Kidney tubule cell (primary cell): ENCODE results near the gene CHKA.

Experiments
- DNase-seq: peaks from one replicate; pipeline ENCODE4 v3.0.0-alpha.2; 2018; ENCODE audit warnings: low spot score

CHKA gene

GRCh38 chr11:68044145-68044813 is 76.9 kb downstream of the CHKA start:
- DNase-seq, result no peak

- no peak for DNase-seq
Measured at GRCh38 chr11:68043349-68044144, 77.6 kb downstream of the CHKA start.

- DNase-seq, result no peak
Measured at GRCh38 chr11:68043029-68043348, 78.2 kb downstream of the CHKA start.

- DNase-seq, result no peak
Measured at GRCh38 chr11:68042219-68043028, 78.8 kb downstream of the CHKA start.

GRCh38 chr11:68041617-68042218 is 79.5 kb downstream of the CHKA start:
- no peak for DNase-seq

GRCh38 chr11:68040957-68041591 is 80.1 kb downstream of the CHKA start:
- no peak for DNase-seq

GRCh38 chr11:68040101-68040956 is 80.9 kb downstream of the CHKA start:
- DNase-seq, result peak; percentile 44

GRCh38 chr11:68039526-68040086 is 81.6 kb downstream of the CHKA start:
- no peak for DNase-seq

- DNase-seq, result peak; percentile 87
Measured at GRCh38 chr11:68038718-68039525, 82.3 kb downstream of the CHKA start, which contains the start of gene TCIRG1. Gene TCIRG1 (plus strand): TSS chr11:68039025. CDS start chr11:68041272, 2,247 bp downstream.

GRCh38 chr11:68038226-68038717 is 82.9 kb downstream of the CHKA start:
- no peak for DNase-seq

GRCh38 chr11:68037411-68038225 is 83.6 kb downstream of the CHKA start:
- DNase-seq, result no peak

- peak; percentile 53 for DNase-seq
Measured at GRCh38 chr11:68036717-68037239, 84.4 kb downstream of the CHKA start.

- DNase-seq, result no peak
Measured at GRCh38 chr11:68036141-68036716, 85.0 kb downstream of the CHKA start.

GRCh38 chr11:68035266-68035876 is 85.8 kb downstream of the CHKA start:
- no peak for DNase-seq

GRCh38 chr11:68033708-68034045 is 87.5 kb downstream of the CHKA start:
- DNase-seq, result no peak

GRCh38 chr11:68032997-68033707 is 88.0 kb downstream of the CHKA start:
- DNase-seq, result no peak

GRCh38 chr11:68032003-68032402 is 89.2 kb downstream of the CHKA start:
- no peak for DNase-seq
